NCI-H748 treated with DMSO at 0.1 percent for 48 hours (cell line): ENCODE measurements around the gene ATG5.
"Not testable (repeated sequence)": the region's sequence is repeated elsewhere in the genome, so short reads cannot be mapped to it uniquely, and the experiment has no call there.

Experiments used
- DNase-seq: peaks from one replicate; lab custom pipeline; 2025; lab: John Stamatoyannopoulos, UW

Gene ATG5

DNA sequence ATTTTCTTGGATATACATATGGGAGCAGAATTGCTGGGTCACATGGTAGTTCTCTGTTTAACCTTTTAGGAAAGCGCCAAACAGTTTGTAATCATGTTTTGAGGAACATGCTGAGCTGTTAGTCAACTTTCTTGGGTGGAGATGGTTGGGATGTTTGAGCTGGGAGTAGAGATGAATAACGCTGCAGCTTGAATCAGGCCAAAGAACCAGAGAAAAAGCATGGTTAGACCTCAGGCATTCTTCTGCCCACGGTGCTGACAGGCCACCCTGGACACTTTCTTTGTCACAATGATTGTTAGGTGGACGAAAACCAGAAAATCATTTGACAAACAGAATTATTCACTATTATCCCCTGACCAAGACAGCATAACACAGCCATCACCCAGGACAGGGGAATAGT lies 172.6 kb downstream of the ATG5 start:
- no peak for DNase-seq

DNA sequence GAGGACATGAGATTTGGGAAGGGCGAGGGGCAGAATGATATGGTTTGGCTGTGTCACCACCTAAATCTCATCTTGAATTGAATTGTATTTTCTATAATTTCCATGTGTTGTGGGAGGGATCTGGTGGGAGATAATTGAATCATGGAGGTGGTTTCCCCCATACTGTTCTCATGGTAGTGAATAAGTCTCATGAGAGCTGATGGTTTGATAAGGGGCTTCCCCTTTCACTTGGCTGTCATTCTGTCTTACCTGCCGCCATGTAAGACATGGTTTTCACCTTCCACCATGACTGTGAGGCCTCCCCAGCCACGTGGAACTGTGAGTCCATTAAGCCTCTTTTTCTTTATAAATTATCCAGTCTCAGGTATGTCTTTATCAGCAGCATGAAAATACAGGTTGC lies 173.1 kb downstream of the ATG5 start:
- not testable (repeated sequence) for DNase-seq

DNA sequence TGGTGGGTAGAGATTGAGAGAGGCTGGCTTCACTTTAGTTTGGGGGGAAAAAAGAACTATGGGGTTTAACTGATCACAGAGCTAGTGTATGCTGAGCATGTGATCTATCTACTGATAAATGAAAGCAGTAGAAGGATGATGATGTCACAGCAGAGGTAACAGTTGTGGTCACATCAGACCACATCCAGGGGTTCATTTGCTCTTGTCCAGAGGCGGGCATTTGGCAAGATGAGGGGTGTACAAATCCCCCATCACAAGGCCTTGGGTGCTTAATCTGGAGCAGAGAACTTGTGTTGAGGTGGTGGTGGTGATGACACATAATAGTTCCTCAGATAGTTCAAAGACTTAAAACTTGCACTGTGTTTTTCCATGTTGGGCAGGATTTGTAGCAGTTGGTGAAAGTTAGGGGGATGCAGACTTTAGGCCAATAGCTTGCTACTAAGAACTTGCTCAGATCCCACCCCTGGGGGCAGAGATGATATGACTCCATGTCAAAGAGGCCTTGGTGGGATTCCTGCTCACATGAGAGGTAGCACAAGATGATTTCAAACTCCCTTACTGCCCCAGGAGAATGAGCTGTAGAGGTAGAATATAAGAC lies 176.0 kb downstream of the ATG5 start:
- DNase-seq = no peak

DNA sequence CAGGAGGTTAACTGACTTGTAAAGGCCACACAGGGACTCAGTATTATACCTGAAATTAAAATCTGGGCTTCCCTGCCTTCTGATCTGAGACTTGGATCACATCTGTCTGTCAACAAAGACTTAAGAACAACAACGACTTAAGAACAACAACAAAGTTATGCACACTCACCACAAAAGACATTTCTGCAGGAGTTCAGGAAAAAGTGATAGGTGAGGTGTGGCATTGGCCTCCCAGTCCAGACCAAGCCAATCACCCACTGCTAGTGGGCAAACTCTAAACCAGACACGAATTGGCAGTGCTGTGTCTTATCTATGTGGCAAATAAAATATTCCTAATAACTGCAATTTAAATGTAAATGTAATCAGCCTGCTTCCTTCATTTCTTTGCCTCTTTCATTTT lies 178.1 kb downstream of the ATG5 start:
- DNase-seq = no peak

DNA sequence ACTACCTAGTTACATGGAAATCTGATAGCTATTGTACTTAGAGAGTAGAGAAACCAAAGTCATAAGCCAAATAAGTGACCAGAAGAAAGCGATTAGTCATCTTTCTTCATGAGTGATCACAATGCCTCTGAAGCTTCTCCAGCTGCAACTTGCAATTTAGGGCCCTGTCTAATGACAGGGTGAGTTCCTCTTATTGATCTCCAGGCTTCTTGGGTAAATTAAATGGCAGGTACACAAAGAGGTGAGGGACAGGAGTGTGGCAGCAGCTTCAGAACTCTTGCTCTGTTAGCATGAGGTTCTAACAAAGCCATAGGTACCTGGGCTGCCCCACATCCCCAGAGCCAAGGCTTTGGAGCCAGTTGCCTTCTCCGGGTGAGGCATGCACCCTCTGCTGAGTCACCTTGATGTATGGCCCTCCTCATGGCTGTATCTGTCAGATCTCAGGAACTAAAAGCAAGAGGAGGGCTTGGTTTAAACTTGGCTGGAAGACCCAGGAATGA lies 178.7 kb downstream of the ATG5 start:
- DNase-seq = no peak

DNA sequence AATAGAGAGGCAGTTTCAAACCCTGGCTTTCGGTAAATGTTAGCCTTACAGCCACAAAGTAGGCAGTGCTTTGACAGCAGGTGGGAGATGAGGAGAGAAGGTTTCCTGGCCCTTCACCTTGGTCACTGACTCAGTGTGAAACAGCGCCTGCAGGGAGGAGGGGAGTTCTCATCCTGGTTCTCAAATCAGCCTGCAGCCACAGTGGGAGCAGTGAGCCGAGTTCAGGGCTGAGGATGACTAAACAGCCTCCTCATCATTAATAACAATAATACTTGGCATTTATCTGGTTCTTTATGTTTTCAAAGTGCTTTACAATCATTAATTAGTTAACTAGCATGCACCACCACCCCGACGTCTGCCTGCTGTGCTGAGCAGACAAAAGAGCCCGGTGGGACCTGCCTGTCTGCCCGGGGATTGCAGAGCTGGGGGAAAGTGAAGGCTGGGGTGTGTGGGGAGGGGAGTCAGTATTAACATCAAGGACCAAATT lies 179.8 kb downstream of the ATG5 start:
- no peak for DNase-seq

DNA sequence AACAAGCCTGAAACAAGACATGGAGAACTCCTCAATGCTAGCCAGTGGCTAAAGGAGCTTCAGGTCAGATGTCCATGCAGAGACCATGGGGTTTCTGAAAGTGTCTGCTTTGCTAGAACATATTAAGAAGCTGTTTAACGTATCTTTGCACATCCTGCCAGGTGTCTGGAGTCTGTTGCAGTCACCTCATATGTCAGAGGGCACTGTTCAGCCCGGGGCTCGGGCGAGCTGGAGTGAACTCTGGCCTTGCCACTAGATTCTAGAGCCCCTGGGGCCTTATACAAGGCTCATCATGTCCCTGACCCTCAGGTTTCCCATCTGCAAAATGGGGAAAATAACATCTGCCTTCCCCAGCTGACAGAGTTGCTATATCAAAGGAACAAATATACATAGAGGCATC lies 180.4 kb downstream of the ATG5 start:
- no peak for DNase-seq

DNA sequence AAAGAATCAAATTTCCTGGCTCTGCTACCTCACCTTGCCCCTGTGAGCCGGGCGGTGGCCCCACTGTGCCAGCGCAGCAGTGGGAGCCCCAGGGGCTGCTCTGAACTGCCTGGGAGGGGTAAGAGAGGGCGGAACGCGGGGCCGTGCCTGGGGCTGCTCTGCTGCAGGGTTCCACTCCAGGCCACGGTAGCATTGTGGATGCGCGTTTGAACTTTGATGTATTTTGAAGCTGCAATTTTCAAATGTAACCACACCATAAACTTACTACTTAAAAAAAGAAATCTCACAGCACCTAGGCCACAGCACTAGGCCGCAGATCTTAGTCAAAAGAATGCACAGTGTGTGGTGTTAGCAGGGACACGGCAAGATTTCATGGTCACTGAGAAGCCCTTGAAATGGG lies 181.9 kb downstream of the ATG5 start:
- no peak for DNase-seq

DNA sequence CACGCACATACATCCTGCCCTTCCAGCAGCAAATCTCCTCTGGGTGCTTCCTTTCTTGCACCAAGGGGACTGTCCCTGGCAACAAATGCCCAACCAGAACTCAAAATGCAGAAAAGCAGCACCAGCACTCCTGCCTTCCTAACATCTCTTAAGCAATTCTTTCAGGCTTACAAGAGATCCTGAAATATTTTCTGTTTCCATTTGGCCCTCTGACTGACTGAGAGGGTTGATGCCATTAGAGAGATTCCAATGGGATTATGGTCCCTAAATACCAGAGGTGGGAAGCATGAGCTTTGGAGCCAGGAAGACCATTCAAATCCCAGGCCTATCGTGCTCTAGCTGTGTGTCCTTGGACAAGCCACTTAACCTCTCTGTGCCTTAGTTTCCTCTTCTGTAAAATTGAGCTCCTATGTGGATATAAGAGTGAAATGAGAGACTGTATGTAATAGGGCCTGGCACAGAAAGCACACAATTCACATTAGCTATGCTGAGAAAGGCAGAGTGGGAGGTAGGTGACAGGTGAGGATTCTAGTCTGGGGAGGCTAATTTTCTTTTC lies 182.6 kb downstream of the ATG5 start:
- no peak for DNase-seq

DNA sequence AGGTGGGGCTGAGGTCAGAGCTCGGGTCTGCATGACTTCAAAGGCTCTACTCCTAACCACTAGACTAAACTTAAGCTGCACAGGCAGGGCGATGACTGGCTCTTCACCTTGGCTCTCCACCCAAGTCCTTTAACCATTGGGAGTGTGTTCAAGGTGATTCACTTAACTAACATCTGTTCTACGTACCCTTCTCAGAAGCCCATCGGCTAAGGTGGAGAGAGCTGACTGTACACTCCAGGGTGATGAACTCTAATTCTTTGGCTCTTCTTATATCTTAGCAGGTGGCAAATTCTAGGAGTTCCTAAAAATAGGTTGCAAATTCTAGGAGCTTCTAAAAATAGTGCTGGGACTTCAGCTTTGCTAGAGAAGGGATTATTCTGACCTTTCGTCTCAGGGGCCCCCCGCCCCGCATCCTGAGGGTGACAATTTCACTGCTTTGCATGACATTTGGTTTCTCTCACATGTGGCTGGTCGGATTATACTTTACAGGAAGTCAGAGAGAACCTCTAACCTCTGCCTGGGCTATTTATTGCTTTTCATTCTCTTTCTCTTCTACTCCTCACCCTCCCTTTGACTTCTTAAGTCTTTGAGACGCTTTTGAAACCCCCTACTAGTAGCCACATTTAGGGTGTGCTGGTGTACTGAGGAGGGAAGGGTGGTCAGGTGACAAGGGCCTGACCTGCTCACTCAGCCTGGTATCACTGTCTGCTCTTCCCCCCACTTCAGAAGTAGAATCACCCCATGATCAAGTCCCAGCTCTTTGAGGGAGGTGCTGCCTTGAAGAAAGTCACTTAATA lies 183.9 kb downstream of the ATG5 start:
- DNase-seq = no peak

DNA sequence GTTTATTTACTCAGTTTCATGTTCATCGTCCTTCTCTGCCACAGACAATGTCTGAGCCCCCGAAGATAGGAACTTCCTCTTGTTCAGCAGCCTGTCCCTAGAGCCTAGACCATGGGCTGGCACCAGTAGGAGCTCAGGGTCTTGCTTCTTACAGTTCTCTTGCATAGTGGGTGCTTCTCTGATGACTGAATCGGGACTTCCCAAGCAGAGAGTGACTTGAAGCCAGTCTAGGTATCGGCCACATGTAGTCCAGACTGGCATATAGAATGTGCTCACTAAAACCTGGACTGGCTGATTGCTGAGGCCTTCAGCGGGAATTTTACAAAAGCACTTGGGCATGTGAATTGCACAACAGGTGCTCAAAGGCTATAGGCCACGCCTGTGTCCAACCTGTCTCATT lies 187.4 kb downstream of the ATG5 start:
- DNase-seq = no peak

DNA sequence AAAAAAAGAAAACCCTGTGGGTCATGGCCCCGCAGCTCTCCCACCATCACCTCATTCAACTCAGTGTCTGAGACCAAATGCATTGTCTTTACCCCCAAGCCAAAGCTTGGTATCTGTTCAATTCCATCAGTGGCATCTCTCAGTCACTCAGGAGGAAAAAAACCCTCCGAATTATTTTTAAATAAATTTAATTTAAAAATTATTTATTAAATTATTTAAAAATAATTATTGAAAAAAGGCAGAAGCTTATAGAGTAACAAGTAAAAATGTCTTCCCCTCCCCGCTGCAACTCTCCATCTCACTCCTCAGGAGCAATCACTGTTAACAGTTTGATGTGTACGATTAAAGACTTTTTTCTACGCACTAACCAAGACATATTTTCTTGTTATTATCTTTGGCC lies 188.7 kb downstream of the ATG5 start:
- no peak for DNase-seq

DNA sequence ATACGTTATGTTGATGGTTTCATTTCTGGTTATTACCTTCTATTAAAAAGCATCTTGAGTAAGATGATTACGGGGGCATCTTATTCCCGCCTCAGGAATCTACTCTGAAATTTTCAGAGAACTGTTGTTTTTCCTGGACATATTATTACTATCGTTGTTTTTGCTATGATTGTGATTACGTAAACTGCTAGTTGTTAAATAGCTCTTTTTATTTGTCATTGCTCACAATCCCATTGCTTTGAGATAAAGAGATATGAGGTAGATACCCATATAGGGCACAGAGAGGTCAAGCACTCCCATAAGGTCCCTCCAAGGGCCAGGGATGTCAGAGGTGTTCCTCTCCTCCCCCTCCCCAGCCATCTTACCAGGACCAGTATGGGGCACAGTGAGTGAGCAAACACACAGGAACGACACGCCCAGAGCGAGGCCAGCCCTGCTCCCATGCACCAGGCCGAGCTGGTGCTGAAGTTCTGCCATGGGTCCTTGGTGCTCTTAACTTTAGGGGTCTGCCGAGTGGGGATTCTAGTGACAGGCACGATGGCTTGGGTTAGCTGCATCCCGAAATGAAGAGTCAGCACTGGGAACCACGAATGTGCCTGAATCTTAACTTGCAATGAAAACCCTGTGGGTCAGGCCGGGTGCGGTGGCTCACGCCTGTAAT lies 189.5 kb downstream of the ATG5 start:
- no peak for DNase-seq

DNA sequence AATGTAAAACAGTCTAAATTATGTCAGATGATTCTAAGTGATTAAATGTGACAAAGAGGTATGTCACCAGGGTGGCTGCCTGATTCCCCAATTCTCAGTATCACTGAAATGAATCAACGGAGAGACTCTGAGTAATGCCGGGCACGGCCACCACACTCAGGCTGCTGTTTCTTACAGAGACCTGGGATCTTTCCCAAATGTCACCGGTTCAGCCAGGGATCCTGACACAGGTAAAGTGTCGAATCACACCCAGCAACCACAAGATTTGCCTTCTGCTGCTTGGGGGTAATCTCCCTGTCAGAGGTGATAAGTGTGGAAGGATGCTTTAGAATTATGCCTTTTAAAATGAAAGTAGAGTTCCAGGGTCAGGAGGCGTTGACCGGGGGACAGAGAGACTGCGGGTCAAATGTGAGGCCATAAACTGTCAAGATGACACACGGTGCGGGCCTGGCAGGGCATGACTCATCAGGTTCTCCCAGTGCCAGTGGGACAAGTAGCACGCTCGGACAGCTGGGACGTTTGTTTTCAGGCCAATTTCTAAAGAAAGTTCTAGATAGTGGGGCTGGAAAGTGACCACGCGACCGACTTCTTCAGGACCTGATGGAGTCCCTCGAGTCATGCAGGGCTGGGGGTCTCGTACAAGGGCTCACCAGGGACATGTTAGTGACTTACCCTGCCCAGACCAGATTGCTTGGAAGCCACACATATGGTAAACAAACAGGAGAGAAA lies 190.5 kb downstream of the ATG5 start:
- DNase-seq = no peak
